HEK293T (cell line): ENCODE results near the gene KIZ.

ENCODE experiments used
- FOXM1 ChIP-seq: fragments of 450-650 bp; IDR thresholded peaks from 2 replicates; pipeline ENCODE4 v1.6.1; 2017; ENCODE audit warnings: mild to moderate bottlenecking, borderline replicate concordance
- HDGF ChIP-seq: fragments of 450-650 bp; IDR thresholded peaks from 2 replicates; pipeline ENCODE4 v1.6.1; 2017; ENCODE audit warnings: antibody characterized with exemption, borderline replicate concordance
- SP1 ChIP-seq: fragments of 450-650 bp; IDR thresholded peaks from 2 replicates; pipeline ENCODE4 v1.6.1; 2017

DNA sequence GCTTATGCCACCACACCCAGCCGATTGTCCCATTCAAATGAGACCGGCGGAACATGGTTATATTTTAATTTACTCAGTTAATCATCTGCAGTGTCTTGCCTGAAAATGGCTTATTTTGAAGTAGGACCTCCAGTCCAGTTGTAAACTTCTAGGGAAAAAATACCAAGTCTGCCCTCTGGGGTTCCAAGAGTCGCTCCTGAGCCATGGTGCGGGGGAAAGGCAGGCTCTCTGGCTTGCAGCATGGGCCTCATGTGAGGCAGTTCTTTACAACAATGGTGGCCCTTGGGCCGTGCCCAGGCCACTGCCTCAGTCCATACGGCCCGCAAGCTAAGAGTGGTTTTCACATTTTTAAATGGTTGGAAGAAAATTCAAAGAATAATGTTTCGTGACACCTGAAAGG lies 114.5 kb downstream of the KIZ start:
- no peak for TF ChIP-seq SP1
- TF ChIP-seq HDGF: no peak
- no peak for TF ChIP-seq FOXM1
